Stimulated activated CD8-positive, alpha-beta memory T cell treated with anti-CD3 and anti-CD28 coated beads, Interleukin-2, amount 100 ng/mL, for 1 hour (primary cell): ENCODE measurements around the gene SENP6.
A peak's percentile ranks its signal among the peaks of the same experiment; 100 is the strongest.
"Not testable (repeated sequence)": the region's sequence is repeated elsewhere in the genome, so short reads cannot be mapped to it uniquely, and the experiment has no call there.

Experiments
- DNase-seq, 2 donors: peaks; one replicate each; pipeline ENCODE4 v3.0.0-alpha.2; 2020; ENCODE audit warnings: low read depth in 2 of 2

Gene SENP6

DNA sequence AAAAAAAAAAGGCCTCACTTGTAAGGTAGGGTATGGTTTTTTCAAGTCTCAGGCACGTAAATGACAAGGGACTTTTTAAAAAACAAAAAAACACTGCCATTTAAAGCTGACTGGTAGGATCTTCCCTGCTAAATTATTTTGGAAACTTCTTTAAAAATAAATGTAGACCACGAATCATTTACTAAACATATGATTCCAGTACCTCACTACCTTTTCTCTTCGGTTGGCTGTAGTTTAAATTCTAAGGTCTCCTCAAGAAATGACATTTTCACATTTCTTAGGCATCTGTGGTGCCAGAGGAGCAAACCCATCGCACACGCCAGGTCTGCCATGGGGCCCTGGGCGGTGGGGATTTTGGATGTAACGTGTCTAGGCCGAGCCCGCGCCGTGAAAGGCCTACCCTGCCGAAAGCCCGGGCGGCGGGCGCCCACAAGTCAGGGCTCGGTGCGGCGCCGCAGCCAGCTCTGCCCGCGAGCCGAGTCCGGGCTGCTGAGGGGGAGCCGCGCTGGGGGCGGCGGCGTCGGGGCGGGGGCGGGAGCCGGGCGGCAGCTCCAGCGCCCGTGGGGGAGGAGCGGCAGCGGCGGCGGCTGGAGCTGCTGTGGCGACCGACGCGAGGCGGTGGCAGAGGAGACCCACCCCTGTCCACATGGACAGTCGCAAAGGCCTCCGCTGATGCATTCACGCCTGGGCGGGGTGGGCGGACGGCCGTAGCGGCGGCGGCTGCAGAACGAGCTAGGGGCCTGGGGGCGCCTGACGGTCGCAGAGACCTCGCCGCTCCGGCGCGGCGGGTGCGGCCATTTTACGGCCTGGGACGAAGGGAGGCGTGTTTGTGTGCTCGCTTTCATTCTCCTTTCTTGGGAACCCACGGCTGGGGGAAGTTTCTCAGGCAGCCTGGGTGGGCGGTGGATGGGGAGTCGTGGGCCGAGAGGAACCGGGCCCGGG lies at the start of gene SENP6:
Gene SENP6, plus strand, starts transcription at position 577 of the 942 bp plus-strand sequence. CDS start 645 bp downstream, outside the sequence.
- peak; percentile 41 to 56 for DNase-seq

DNA sequence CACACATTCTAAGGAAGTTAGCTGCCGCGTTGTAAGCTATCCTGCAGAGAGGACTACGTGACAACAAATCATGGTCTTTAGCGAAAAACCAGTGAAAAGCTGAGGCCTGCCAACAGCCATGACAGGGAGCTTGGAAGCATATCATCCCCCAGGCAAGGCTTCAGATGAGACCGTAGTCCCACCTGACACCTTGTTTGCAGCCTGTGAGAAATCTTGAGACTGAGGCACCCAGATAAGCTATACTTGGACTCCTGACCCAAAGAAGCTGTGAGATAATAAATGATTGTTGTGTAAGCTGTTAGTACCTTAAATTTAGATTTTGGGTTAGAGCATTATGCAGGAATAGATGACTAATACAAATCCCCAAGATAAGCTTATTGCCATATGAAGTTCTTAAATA lies 45.4 kb upstream of the SENP6 start:
- DNase-seq, result no peak

DNA sequence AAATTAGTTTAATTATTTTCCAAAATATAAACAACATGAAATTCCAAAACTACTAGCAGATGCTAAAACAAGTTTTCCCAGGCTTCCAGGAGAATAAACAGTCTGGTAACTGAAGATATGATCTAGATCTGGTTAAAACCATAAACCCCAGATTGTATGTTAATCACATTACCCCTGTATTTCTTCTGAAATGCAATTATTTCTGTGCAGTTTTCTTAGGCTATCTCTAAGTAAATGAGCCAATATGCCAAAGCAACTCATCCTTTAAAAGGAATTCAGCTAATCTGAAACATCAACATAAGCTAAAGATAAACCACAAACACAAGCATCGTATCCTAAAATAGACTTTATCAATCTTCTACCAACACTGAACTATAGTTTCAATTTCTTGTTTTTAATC lies 44.6 kb upstream of the SENP6 start:
- DNase-seq, result no peak

- DNase-seq, result no peak
These were observed 38.6 kb upstream of the SENP6 start for GRCh38 chr6:75563032-75563431.

DNA sequence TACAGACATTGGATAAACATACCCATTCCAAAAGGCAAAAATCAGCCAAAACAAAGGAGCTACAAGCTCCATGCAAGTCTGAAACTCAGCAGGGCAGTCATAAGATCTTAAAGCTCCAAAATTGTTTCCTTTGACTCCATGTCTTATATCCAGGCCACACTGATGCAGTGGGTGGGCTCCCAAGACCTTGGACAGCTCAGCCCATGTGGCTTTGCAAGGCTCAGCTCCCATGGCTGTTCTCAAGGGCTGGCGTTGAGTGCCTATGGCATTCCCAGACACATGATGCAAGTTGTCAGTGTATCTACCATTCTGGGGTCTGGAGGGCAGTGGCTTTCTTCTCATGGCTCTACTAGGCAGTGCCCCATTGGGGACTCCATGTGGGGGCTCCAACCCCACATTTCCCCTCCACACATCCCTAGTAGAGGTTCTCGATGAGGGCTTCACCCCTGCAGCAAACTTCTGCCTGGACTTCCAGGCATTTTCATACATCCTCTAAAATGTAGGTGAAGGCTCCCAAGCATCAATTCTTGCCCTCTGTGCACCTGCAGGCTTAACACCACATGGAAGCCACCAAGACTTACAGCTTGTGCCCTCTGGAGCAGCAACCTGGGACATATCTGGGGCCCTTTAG lies 35.4 kb upstream of the SENP6 start:
- no peak for DNase-seq

GRCh38 chr6:75568100-75568499 lies 33.6 kb upstream of the SENP6 start:
- no peak for DNase-seq

GRCh38 chr6:75568965-75569364 lies 32.7 kb upstream of the SENP6 start:
- DNase-seq, result no peak

GRCh38 chr6:75570671-75571070 lies 31.0 kb upstream of the SENP6 start:
- not testable (repeated sequence) for DNase-seq

DNA sequence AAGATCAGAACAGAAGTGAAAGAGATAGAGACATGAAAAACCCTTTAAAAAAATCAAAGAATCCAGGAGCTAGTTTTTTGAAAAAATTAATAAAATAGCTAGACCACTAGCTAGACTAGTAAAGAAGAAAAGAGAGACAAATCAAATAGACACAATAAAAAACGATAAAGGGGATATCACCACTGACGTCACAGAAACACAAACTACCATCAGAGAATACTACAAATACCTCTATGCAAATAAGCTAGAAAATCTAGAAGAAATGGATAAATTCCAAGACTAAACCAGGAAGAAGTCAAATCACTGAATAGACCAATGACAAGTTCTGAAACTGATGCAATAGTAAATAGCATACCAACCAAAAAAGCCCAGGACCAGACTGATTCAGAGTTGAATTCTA lies 29.6 kb upstream of the SENP6 start:
- DNase-seq, result no peak

DNA sequence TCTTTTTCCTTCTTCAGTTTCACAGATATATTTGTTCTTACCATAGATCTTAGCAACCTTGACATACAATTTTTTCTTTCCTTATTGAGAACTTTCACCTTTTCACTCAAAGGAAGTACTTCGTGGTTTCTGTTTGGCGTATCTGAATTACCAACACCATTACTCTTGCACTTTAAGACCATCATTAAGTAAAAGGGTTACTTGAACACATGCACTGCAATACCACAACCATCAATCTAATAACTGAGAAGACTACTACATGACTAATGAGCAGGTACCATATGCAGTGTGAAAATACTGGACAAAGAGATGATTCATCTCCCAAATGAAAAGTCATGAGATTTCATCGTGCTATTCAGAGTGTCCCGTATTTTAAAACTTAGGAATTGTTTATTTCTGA lies 21.7 kb upstream of the SENP6 start:
- no peak for DNase-seq

DNA sequence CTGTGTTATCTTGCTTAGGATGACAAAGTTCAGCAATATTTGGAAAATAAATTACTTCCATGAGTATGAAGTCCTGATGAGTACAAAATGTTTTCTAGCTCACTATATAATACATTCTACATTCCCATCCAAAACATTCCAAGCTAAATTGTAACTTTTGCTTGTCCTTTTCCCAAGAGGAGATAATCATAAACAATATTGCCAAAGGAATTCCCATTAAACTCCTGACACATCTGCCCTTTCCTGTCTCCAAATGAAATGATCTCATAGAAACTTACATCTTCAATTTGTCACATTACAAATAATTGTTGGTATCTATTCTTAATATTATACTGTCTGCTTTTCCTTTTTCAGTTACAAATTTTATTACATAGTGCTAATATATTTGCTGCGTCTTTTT lies 20.4 kb upstream of the SENP6 start:
- DNase-seq, result no peak

DNA sequence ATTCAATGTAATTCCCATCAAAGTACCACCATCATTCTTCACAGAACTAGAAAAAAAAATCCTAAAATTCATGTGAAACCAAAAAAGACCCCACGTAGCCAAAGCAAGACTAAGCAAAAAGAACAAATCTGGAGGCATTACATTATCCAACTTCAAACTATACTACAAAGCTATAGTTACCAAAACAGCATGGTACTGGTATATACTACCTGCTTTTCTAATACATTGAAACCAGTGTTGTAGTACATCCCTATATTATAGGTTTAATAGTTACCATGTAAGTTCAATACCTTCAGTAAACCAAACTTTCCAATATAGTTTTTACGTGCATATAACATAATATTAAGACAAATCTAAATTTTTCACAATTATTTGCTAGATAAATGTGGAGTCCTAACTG lies 17.1 kb upstream of the SENP6 start:
- DNase-seq, result not testable (repeated sequence)

DNA sequence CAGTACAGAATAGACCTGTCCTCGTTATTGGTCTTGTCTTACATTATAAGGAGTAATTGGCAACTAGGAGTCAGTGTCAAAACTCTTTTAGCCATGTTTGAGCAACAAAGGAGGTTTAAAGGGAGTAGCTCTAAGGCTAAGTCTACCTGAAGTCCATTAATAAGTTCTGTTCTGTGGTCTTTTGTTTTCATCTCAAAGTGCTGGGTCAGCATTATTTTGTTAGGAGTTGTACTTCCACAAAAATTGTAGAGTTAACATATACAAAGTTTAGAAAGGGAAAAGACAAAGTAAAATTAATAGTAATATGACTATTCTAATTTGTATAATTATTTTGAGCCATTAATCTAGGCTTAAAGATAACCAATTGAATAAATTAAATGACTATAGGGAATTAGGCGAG lies 12.7 kb upstream of the SENP6 start:
- no peak for DNase-seq

GRCh38 chr6:75590370-75590769 lies 11.3 kb upstream of the SENP6 start:
- no peak for DNase-seq

GRCh38 chr6:75596380-75596779 lies 5.3 kb upstream of the SENP6 start:
- DNase-seq, result not testable (repeated sequence)

GRCh38 chr6:75600768-75601167 lies 912 bp upstream of the SENP6 start:
- no peak for DNase-seq

DNA sequence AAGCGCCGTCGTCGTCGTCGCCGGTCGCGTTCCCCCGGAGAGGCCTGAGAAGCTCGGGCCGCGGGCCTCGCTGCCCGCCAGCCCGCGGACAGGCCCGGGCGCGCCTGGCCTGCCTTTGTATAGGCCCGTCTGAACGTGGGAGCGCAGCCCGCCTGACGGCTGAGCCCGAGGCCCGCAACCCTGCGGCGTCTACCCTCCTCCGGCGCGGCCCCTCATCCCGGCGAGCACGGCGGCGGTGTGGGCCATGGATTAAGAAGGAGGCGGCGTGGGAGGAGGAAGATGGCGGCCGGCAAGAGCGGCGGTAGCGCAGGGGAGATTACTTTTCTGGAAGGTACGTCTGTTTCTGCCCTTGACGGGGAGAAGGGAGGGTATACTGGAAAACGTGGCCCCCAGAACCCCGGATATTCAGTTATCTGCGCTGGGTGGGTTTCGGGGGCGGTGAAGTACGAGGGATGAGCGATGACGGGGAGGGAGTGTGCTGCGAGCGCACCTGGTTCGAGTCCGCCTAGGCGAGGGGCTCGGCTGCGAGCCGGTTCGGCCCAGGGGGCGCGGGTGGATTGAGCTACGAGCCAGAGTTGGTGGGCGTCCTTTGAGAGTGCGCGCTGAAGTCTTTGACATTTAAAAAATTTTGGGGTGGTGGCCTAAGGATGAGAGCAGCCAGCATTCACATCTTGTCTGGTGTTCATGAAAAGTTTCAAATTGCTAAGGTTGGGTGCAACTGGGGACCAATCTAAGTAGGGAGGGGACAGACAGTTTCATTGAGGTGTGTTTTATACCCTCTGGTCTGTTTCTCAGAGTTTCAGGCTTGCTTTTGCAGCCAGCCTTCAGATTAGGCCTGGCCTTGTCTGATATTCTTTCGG lies 796 bp downstream of the SENP6 start:
- DNase-seq, result peak; percentile 28 to 31

- DNase-seq, result no peak
These were observed 1.4 kb downstream of the SENP6 start for GRCh38 chr6:75603106-75603420.

GRCh38 chr6:75604294-75604693 lies 2.6 kb downstream of the SENP6 start:
- no peak for DNase-seq

DNA sequence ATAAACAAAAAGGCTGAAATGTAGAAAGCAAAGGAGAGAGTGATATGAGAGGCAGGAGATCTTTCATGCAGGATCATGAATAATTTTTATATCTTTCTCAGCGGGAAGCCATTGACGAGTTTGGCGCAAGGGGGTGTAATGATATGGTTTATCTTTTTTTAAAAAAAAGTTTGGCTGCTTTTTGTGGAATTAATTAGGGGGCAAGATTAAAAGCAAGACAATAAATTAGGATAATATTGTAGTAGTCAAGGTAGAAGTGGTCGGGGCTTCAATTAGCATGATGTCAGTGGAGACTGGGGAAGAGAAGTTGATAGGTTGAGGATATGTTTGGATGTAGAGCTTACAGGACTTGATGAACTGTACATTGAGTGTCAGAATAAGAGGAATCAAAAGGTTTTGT lies 4.0 kb downstream of the SENP6 start:
- DNase-seq, result no peak

DNA sequence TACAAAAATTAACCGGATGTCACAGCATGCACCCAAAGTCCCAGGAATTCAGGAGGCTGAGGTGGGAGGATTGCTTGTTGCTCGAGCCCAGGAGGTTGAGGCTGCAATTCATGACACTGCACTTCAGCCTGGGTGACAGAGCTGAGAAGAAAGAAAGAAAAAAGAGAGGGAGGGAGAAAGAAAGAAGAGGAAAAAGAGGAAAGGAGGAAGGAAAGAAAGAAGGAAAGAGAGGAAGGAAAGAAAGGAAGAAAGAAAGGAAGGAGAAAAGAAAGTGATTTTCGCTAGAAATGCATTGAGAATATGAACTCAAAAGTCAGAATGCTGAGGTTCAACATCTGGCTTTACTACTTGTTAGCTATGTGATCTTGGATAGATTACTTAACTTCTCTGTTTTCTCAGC lies 6.6 kb downstream of the SENP6 start:
- no peak for DNase-seq

GRCh38 chr6:75608956-75609533 lies 7.4 kb downstream of the SENP6 start:
- no peak for DNase-seq
